SK-N-SH (cell line): ENCODE results near the gene YTHDC2. TPM values are rescaled to one million over a fixed set of nuclear protein-coding genes. Genes with fewer than 3 reads are reported as not detected.

Source experiments
- CTCF ChIA-PET: fragments of 300-600, 350-600 bp; formaldehyde crosslinking; extraction: SDS; loops from one replicate; lab custom pipeline; 2021; lab: Yijun Ruan, JAX
- POLR2A ChIA-PET: fragments of 350-600 bp; sonication (Branson Sonifier 250); formaldehyde crosslinking; extraction: SDS; loops from one replicate; lab custom pipeline; 2020; ENCODE audit warnings: antibody characterized with exemption, inconsistent platforms; lab: Yijun Ruan, JAX
- DNase-seq: peaks from one replicate; pipeline ENCODE4 v3.0.0; 2012
- H2AFZ ChIP-seq: fragments of 200-600 bp; sonication (generic); 2 replicates; pipeline ENCODE4 v1.8.1; 2016; ENCODE audit warnings: antibody characterized with exemption, mild to moderate bottlenecking, low read depth
- H3F3A ChIP-seq: fragments of 200-600 bp; sonication (generic); replicated peaks from 2 replicates; pipeline ENCODE3; 2016; ENCODE audit warnings: antibody characterized with exemption, mild to moderate bottlenecking; ENCODE audit not compliant: insufficient read depth
- H3K27ac ChIP-seq, 2 experiments: fragments of 200-500 bp in 1 of 2; fragments of 200-600 bp in 1 of 2; sonication (Bioruptor generic) in 1 of 2; sonication (generic), shearing (Covaris generic) in 1 of 2; 2 replicates each; pipeline versions ENCODE4 v1.5.1 to v1.6.1; 2014 to 2016; ENCODE audit warnings: low read depth in 2 of 2, inconsistent platforms in 1 of 2, low read length in 1 of 2, mild to moderate bottlenecking in 1 of 2, mixed read lengths in 1 of 2
- H3K27me3 ChIP-seq: fragments of 200-600 bp; sonication (generic), shearing (Covaris generic); 2 replicates; pipeline ENCODE4 v1.6.1; 2016; ENCODE audit warnings: mixed run types; ENCODE audit not compliant: insufficient read depth
- H3K36me3 ChIP-seq, 2 experiments: fragments of 200-500 bp in 1 of 2; fragments of 200-600 bp in 1 of 2; sonication (Bioruptor generic) in 1 of 2; sonication (generic) in 1 of 2; replicated peaks in 1 of 2; 2 replicates each; pipeline versions ENCODE3 to v1.5.1; 2014 to 2016; ENCODE audit warnings: low read length in 1 of 2, mild to moderate bottlenecking in 1 of 2; ENCODE audit not compliant: insufficient read depth in 2 of 2, control insufficient read depth in 1 of 2
- H3K4me1 ChIP-seq, 2 experiments: fragments of 200-500 bp in 1 of 2; fragments of 200-600 bp in 1 of 2; sonication (Bioruptor generic) in 1 of 2; sonication (generic), shearing (Covaris generic) in 1 of 2; 2 replicates each; pipeline versions ENCODE4 v1.5.1 to v1.6.1; 2014 to 2016; ENCODE audit warnings: low read depth in 1 of 2, low read length in 1 of 2, mixed run types in 1 of 2; ENCODE audit not compliant: insufficient read depth in 2 of 2, control insufficient read depth in 1 of 2
- H3K4me2 ChIP-seq: fragments of 200-600 bp; sonication (generic), shearing (Covaris generic); 2 replicates; pipeline ENCODE4 v1.6.1; 2017; ENCODE audit warnings: mixed run types
- H3K4me3 ChIP-seq, 2 experiments: fragments of 200-500 bp in 1 of 2; fragments of 200-600 bp in 1 of 2; sonication (Bioruptor generic) in 1 of 2; sonication (generic), shearing (Covaris generic) in 1 of 2; 2 replicates each; pipeline versions ENCODE4 v1.5.1 to v1.8.1; 2014 to 2016; ENCODE audit warnings: low read depth in 2 of 2, inconsistent platforms in 1 of 2, low read length in 1 of 2, mild to moderate bottlenecking in 1 of 2, mixed read lengths in 1 of 2, moderate library complexity in 1 of 2
- H3K79me2 ChIP-seq: fragments of 200-600 bp; sonication (generic); 2 replicates; pipeline ENCODE4 v1.8.1; 2017; ENCODE audit warnings: mild to moderate bottlenecking; ENCODE audit not compliant: insufficient read depth
- H3K9ac ChIP-seq: fragments of 200-600 bp; sonication (generic); 2 replicates; pipeline ENCODE4 v1.6.1; 2017; ENCODE audit warnings: mixed run types
- H3K9me2 ChIP-seq: fragments of 200-600 bp; sonication (generic); 2 replicates; pipeline ENCODE4 v1.6.1; 2017; ENCODE audit warnings: mixed run types
- H3K9me3 ChIP-seq: fragments of 200-600 bp; sonication (generic); 2 replicates; pipeline ENCODE4 v1.6.1; 2017; ENCODE audit warnings: mixed run types, mild to moderate bottlenecking, moderate library complexity
- H4K20me1 ChIP-seq: fragments of 200-600 bp; sonication (generic); 2 replicates; pipeline ENCODE4 v1.6.1; 2017; ENCODE audit warnings: mild to moderate bottlenecking, mixed run types; ENCODE audit not compliant: insufficient read depth
- ELF1 ChIP-seq: IDR thresholded peaks from 2 replicates; pipeline ENCODE4 v1.4.0; 2012
- EZH2phosphoT487 ChIP-seq: fragments of 200-600 bp; sonication (generic); IDR thresholded peaks from 2 replicates; pipeline ENCODE4 v1.6.1; 2017; ENCODE audit warnings: low read depth, mixed run types, mild to moderate bottlenecking, antibody characterized with exemption, moderate library complexity, borderline replicate concordance
- GATA2 ChIP-seq: sonication (generic); formaldehyde crosslinking; IDR thresholded peaks from 2 replicates; pipeline ENCODE4 v1.5.0; 2020; ENCODE audit warnings: mild to moderate bottlenecking, missing genetic modification reagents
- MXI1 ChIP-seq: IDR thresholded peaks from 2 replicates; pipeline ENCODE4 v1.6.1; 2012; ENCODE audit warnings: mild to moderate bottlenecking, low read depth, low read length, improper control_type of control experiment
- NFIC ChIP-seq: IDR thresholded peaks from 2 replicates; pipeline ENCODE4 v1.4.0; 2012; ENCODE audit warnings: borderline replicate concordance
- POLR2AphosphoS5 ChIP-seq: IDR thresholded peaks from 2 replicates; pipeline ENCODE4 v1.6.1; 2012; ENCODE audit warnings: low read depth, low read length
- RAD21 ChIP-seq: IDR thresholded peaks from 2 replicates; pipeline ENCODE4 v1.6.1; 2012; ENCODE audit warnings: mild to moderate bottlenecking, low read length
- RCOR1 ChIP-seq: fragments of 150-350 bp; IDR thresholded peaks from 2 replicates; pipeline ENCODE4 v1.6.1; 2017; ENCODE audit warnings: antibody characterized with exemption, low read length
- REST ChIP-seq: IDR thresholded peaks from 2 replicates; pipeline ENCODE4 v1.6.1; 2012; ENCODE audit warnings: mild to moderate bottlenecking, low read depth, low read length, moderate library complexity
- RXRA ChIP-seq: IDR thresholded peaks from 2 replicates; pipeline ENCODE4 v1.4.0; 2012; ENCODE audit warnings: low read depth, mild to moderate bottlenecking, borderline replicate concordance
- SIN3A ChIP-seq: IDR thresholded peaks from 2 replicates; pipeline ENCODE4 v1.6.1; 2012; ENCODE audit warnings: low read depth, mild to moderate bottlenecking, low read length, moderate library complexity, borderline replicate concordance
- SMC3 ChIP-seq: IDR thresholded peaks from 2 replicates; pipeline ENCODE4 v1.6.1; 2012; ENCODE audit warnings: low read depth, low read length, improper control_type of control experiment
- YY1 ChIP-seq: IDR thresholded peaks from 2 replicates; pipeline ENCODE4 v1.4.0; 2012; ENCODE audit warnings: low read depth, mild to moderate bottlenecking
- WGBS: methylation state at CpG from one replicate; pipeline ENCODE4 v1.1.6; 2017; ENCODE audit warnings: low lambda C conversion rate; 5-methylcytosine and 5-hydroxymethylcytosine counted together
- polyA plus RNA-seq, 3 experiments: library from polyadenylated mRNA; depleted of rRNA; stranded (reverse); fragments of >200 nt; gene quantifications; 2 replicates each; pipeline ENCODE4 v1.2.3, GENCODE V29; 2012
- TF ChIP-seq, protein P1 (sequence below): IDR thresholded peaks from 2 replicates; pipeline ENCODE4 v1.4.0; 2012; ENCODE audit warnings: low read depth, borderline replicate concordance
- TF ChIP-seq, protein P2 (sequence below): fragments of 200-600 bp; sonication (generic); IDR thresholded peaks from 2 replicates; pipeline ENCODE4 v1.6.1; 2017; ENCODE audit warnings: antibody characterized with exemption, mild to moderate bottlenecking, moderate library complexity
- TF ChIP-seq, protein P3 (sequence below): fragments of 150-350 bp; IDR thresholded peaks from 2 replicates; pipeline ENCODE4 v1.6.1; 2016; ENCODE audit warnings: mild to moderate bottlenecking, low read depth, low read length
- TF ChIP-seq, protein P4 (sequence below): IDR thresholded peaks from 2 replicates; pipeline ENCODE4; 2012

Gene YTHDC2
- polyA plus RNA-seq, 1 of the 3 experiments (the other 2 are of a cell fraction): 3.5 TPM

GRCh38 chr5:113524927-113525326 is 11.4 kb downstream of the YTHDC2 start (continued):
- TF ChIP-seq MXI1: no peak
- TF ChIP-seq ELF1: no peak
- no peak for TF ChIP-seq GATA2 (CRISPR knock-in tag)
- TF ChIP-seq NFIC: no peak
- no peak for TF ChIP-seq YY1
- no peak for TF ChIP-seq SMC3
- TF ChIP-seq, protein P1, sequence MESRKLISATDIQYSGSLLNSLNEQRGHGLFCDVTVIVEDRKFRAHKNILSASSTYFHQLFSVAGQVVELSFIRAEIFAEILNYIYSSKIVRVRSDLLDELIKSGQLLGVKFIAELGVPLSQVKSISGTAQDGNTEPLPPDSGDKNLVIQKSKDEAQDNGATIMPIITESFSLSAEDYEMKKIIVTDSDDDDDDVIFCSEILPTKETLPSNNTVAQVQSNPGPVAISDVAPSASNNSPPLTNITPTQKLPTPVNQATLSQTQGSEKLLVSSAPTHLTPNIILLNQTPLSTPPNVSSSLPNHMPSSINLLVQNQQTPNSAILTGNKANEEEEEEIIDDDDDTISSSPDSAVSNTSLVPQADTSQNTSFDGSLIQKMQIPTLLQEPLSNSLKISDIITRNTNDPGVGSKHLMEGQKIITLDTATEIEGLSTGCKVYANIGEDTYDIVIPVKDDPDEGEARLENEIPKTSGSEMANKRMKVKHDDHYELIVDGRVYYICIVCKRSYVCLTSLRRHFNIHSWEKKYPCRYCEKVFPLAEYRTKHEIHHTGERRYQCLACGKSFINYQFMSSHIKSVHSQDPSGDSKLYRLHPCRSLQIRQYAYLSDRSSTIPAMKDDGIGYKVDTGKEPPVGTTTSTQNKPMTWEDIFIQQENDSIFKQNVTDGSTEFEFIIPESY: no peak
- TF ChIP-seq POLR2AphosphoS5: no peak
- TF ChIP-seq RAD21: no peak

DNA sequence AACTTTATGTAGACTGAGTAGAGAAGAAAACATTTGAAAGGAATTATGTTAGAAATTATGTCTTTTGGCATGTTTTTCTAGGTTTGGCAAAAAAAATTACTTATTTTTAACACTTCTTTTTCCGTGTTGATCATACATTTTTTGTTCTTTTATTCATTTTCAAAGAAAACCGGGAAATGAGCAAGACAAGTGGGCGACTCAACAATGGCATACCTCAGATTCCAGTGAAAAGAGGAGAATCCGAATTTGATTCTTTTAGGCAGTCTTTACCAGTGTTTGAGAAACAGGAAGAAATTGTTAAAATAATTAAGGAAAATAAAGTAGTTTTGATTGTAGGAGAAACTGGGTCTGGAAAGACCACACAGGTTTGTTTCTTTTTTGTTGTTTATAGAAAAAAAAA is 12.9 kb downstream of the YTHDC2 start:
- Histone ChIP-seq H3K4me3 (no peak overlapping the region), H3K9me3 (peaks cover 13% of the 10 kb centered on the region), H3K4me1 (peaks cover 0 to 5% of the 10 kb centered on the region in 2 experiments; a peak in 2 of 4 replicates)
- TF ChIP-seq, protein P2, sequence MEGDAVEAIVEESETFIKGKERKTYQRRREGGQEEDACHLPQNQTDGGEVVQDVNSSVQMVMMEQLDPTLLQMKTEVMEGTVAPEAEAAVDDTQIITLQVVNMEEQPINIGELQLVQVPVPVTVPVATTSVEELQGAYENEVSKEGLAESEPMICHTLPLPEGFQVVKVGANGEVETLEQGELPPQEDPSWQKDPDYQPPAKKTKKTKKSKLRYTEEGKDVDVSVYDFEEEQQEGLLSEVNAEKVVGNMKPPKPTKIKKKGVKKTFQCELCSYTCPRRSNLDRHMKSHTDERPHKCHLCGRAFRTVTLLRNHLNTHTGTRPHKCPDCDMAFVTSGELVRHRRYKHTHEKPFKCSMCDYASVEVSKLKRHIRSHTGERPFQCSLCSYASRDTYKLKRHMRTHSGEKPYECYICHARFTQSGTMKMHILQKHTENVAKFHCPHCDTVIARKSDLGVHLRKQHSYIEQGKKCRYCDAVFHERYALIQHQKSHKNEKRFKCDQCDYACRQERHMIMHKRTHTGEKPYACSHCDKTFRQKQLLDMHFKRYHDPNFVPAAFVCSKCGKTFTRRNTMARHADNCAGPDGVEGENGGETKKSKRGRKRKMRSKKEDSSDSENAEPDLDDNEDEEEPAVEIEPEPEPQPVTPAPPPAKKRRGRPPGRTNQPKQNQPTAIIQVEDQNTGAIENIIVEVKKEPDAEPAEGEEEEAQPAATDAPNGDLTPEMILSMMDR: no peak
- TF ChIP-seq, all 33 proteins: peak for 0
- Histone ChIP-seq H3K27me3 (no peaks in the 10 kb centered on the region), H3K79me2 (peaks cover 52% of the 10 kb centered on the region), H4K20me1 (no peaks in the 10 kb centered on the region; the same call in 1 of the 2 replicates), H3K4me2 (no peak overlapping the region), H3K9ac (no peak overlapping the region), H3K9me2 (no peaks in the 10 kb centered on the region; the same call in 1 of the 2 replicates), H3K36me3 (peaks cover 33 to 47% of the 10 kb centered on the region in 2 experiments), H2AFZ (no peak overlapping the region), H3K27ac (no peak overlapping the region), H3F3A (peaks cover 14% of the 10 kb centered on the region)
- ChIA-PET CTCF (no interaction called here), POLR2A (no interaction called here)
- WGBS: 85% methylated on average over 4 of the region's 4 CpGs
- DNase-seq: no peak

GRCh38 chr5:113527746-113528145 is 14.3 kb downstream of the YTHDC2 start:
- DNase-seq: no peak
- no peak overlapping the region for H2AFZ ChIP-seq
- H3K27me3 ChIP-seq: no peaks in the 10 kb centered on the region
- no peak overlapping the region for H3K4me3 ChIP-seq
- H3K9ac ChIP-seq: no peak overlapping the region
- ChIA-PET CTCF (no interaction called here), POLR2A (no interaction called here)
- peaks cover 14% of the 10 kb centered on the region for H3F3A ChIP-seq
- no peak overlapping the region for H3K4me2 ChIP-seq
- 96% methylated on average over 5 of the region's 5 CpGs for WGBS
- H4K20me1 ChIP-seq: no peaks in the 10 kb centered on the region; the same call in 1 of the 2 replicates
- peaks cover 0 to 5% of the 10 kb centered on the region in 2 experiments; a peak in 2 of 4 replicates for H3K4me1 ChIP-seq
- H3K9me2 ChIP-seq: no peaks in the 10 kb centered on the region; the same call in 1 of the 2 replicates
- peaks cover 42 to 60% of the 10 kb centered on the region in 2 experiments for H3K36me3 ChIP-seq
- no peak overlapping the region for H3K27ac ChIP-seq
- peaks cover 26% of the 10 kb centered on the region for H3K9me3 ChIP-seq
- H3K79me2 ChIP-seq: peaks cover 40% of the 10 kb centered on the region
- TF ChIP-seq EZH2phosphoT487: no peak
- TF ChIP-seq, protein P3, sequence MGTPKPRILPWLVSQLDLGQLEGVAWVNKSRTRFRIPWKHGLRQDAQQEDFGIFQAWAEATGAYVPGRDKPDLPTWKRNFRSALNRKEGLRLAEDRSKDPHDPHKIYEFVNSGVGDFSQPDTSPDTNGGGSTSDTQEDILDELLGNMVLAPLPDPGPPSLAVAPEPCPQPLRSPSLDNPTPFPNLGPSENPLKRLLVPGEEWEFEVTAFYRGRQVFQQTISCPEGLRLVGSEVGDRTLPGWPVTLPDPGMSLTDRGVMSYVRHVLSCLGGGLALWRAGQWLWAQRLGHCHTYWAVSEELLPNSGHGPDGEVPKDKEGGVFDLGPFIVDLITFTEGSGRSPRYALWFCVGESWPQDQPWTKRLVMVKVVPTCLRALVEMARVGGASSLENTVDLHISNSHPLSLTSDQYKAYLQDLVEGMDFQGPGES: no peak
- no peak for TF ChIP-seq SIN3A
- TF ChIP-seq REST: no peak
- TF ChIP-seq GATA2 (CRISPR knock-in tag): no peak
- no peak for TF ChIP-seq RCOR1
- no peak for TF ChIP-seq RXRA
- TF ChIP-seq, protein P4, sequence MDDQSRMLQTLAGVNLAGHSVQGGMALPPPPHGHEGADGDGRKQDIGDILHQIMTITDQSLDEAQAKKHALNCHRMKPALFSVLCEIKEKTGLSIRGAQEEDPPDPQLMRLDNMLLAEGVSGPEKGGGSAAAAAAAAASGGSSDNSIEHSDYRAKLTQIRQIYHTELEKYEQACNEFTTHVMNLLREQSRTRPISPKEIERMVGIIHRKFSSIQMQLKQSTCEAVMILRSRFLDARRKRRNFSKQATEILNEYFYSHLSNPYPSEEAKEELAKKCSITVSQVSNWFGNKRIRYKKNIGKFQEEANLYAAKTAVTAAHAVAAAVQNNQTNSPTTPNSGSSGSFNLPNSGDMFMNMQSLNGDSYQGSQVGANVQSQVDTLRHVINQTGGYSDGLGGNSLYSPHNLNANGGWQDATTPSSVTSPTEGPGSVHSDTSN: no peak
